Heart left ventricle (tissue), 16 donors: ENCODE results near the gene SARS1. TPM values are rescaled to one million over a fixed set of nuclear protein-coding genes. Genes with fewer than 3 reads are reported as not detected.
A peak's percentile ranks its signal among the peaks of the same experiment; 100 is the strongest.
"Not testable (repeated sequence)": the region's sequence is repeated elsewhere in the genome, so short reads cannot be mapped to it uniquely, and the experiment has no call there.

Experiments
- ATAC-seq, 4 donors: fragments of 200-7000 bp; cut with Tn5 transposase; one replicate each; pipeline ENCODE4 v1.9.1; 2020 to 2022; ENCODE audit warnings: moderate library complexity in 4 of 4, mild to moderate bottlenecking in 3 of 4, moderate number of reproducible peaks in 1 of 4
- DNase-seq, 5 donors: peaks; one replicate each; pipeline ENCODE4 v3.0.0-alpha.2; 2020
- H3K27ac ChIP-seq, 12 donors: fragments of 200-600 bp; sonication (generic) in 4 of 12; one replicate each; pipeline versions ENCODE4 v1.5.0 to v1.8.0; 2016 to 2022; ENCODE audit warnings: mild to moderate bottlenecking in 2 of 12
- H3K27me3 ChIP-seq, 9 donors: fragments of 200-600 bp; sonication (generic) in 2 of 9; one replicate each; pipeline versions ENCODE4 v1.5.1 to v1.8.0; 2016 to 2022; ENCODE audit warnings: mild to moderate bottlenecking in 3 of 9
- H3K36me3 ChIP-seq, 9 donors: fragments of 200-600 bp; sonication (generic) in 2 of 9; one replicate each; pipeline versions ENCODE4 v1.5.0 to v1.8.0; 2018 to 2022; ENCODE audit warnings: mild to moderate bottlenecking in 2 of 9
- H3K4me1 ChIP-seq, 12 donors: fragments of 200-600 bp; sonication (generic) in 4 of 12; one replicate each; pipeline versions ENCODE4 v1.5.0 to v1.8.0; 2016 to 2022; ENCODE audit warnings: mild to moderate bottlenecking in 3 of 12
- H3K4me3 ChIP-seq, 12 donors: fragments of 200-600 bp; sonication (generic) in 4 of 12; one replicate each; pipeline versions ENCODE4 v1.5.0 to v1.8.0; 2017 to 2022; ENCODE audit warnings: mild to moderate bottlenecking in 9 of 12, moderate library complexity in 4 of 12
- H3K9me3 ChIP-seq, 12 donors: fragments of 200-600 bp; sonication (generic) in 4 of 12; one replicate each; pipeline versions ENCODE4 v1.5.0 to v1.8.0; 2016 to 2022; ENCODE audit warnings: mild to moderate bottlenecking in 1 of 12
- POLR2A ChIP-seq, 2 donors: fragments of 450-650 bp; IDR thresholded peaks; one replicate each; pipeline ENCODE4 v1.6.1; 2017; ENCODE audit warnings: antibody characterized with exemption in 2 of 2, mild to moderate bottlenecking in 2 of 2, moderate library complexity in 2 of 2
- WGBS, 4 donors: extraction: QIAGEN DNeasy Blood & Tissue Kit in 2 of 4; methylation state at CpG; one replicate each; pipeline versions ENCODE4 v1.1.5 to v1.1.7; 2013 to 2018; 5-methylcytosine and 5-hydroxymethylcytosine counted together
- intact Hi-C, 10 donors: fragments of 100-400 bp; cut with DNase I; formaldehyde crosslinking; loops; one replicate each; pipeline versions ENCODE4 v1.11.1 to v1.14.2; 2022
- polyA plus RNA-seq, 2 donors: library from polyadenylated mRNA; stranded (reverse); fragments of 200-250 nt; gene quantifications; one replicate each; pipeline ENCODE4 v1.2.3, GENCODE V29; 2013
- total RNA-seq, 9 donors: library from RNA; depleted of rRNA in 2 of 9; stranded (reverse); fragments of >200 nt in 2 of 9; fragmentation: NEBNext Ultra II Directional in 3 of 9; extraction: Animal tissue kit (Norgen Biotek cat#: 25700) in 3 of 9; gene quantifications; one replicate each; pipeline versions ENCODE4 v1.1.0 to v1.2.4, GENCODE V29; 2016 to 2023
- TF ChIP-seq, protein P1 (sequence below), 12 donors: fragments of 200-600 bp; sonication (generic) in 4 of 12; IDR thresholded peaks; one replicate each; pipeline versions ENCODE4 v1.5.0 to v1.8.0; 2018 to 2022; ENCODE audit warnings: antibody characterized with exemption in 12 of 12, mild to moderate bottlenecking in 5 of 12
- donor health status: ischemic (EF 13 %, LVEDD 7.1; RV severe dilation, severe dysfunction).
- donor health status: healthy with polysubstance abuse.
- donor health status: DM: no; HTN: yes; CAD: no.
- donor health status: DM: no; HTN: no; CAD: no.
- donor health status: ischemic (EF 25% LVEDD 6.9; RV normal size, moderate dysfunction).
- donor health status: ischemic (EF 25% LVEDD 5.7; RV mildly dilated, moderate dysfunction).
- donor health status: healthy.
- donor health status: DM: yes; HTN: yes; CAD: no.
- donor health status: ischemic (EF 35%, LVEDD 5.7; RV mildly dilated, moderate dysfunction).
- donor health status: nonischemic (EF 11% LVEDD 7.7; RV severe dilation, severe dysfunction).
- donor health status: DM: yes; HTN: yes; CAD: no.
- donor health status: PGD.
- donor health status: ischemic (EF 29% LVEDD 5.4; RV normal size, mild dysfunction).
- donor health status: nonischemic (EF 23%, LVEDD 6.1; RV moderate dilation, normal function).

SARS1 gene
- total and polyA plus RNA-seq, 11 donors: 41.1 to 179 (median 102) TPM

DNA sequence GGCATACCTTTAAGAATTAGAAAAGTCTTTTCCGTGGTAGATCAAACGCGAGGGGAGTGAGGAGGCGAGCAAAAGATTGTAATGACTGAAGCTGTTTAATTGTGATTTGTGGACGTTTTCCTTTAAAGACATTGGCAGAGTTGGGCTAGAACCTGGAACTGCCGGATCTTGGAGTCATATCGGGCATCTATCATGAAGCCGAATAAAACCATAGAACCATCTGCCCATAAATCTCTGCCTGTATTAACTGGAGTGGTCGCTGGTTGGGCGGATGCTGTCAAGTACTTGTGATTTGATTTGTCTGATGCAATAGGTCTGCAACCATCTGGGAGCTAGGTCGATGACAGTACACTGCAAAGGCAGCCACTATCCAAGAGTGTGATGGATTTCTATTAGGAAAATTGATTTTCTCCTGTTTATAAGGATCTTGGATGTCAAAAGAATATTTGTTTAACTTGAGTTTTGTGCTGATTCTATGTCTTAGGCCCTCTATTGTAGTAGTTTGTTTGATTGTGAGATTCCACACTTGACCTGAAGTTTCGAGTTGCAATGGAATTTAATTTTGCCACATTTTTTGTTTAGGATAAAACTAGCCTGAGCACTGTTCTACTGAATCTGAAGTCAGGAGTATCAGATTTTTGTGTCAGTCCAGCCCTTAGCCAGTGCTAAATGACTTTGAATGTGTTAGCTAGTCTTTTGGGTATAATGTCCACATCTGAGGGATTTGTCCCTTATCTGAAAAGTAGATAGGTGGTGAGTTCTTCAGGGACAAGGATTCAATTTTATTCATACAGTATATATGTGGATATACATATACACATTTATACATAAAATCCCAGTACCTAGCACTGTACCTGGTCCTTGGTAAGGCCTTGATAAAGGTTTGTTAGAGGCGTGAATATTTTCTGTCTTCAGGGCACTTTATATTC, 1.2 kb downstream of the SARS1 start:
- WGBS, 4 donors: 10 to 14% (median 11%) methylated on average over 13 of the region's 13 CpGs
- intact Hi-C loops: loop anchor here in 1 of 10 donors (5.0 kb wide), 1 partner anchor 103 kb away; the partner anchor contains the start of gene ELAPOR1
- peaks cover 0 to 43% (median 24%) of the 10 kb centered on the region in 12 donors for H3K4me1 ChIP-seq

DNA sequence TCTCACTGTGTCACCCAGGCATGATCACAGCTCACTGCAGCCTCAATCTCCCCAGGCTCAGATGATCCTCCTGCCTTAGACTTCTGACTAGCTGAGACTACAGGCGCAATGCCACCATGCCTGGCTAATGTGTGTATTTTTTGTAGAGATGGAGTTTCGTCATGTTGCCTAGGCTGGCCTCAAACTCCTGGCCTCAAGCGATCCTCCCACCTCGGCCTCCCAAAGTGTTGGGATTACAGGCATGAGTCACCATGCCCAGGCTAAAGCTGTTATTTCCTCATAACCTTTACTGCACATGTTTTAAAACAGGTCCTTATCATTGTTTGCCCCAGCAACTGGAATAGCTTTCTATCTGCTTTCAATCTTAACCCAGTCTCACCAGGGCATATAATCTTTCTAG, 2.9 kb downstream of the SARS1 start:
- intact Hi-C loops: no loop called here
- H3K4me3 ChIP-seq: no peak overlapping the region
- TF ChIP-seq, protein P1, sequence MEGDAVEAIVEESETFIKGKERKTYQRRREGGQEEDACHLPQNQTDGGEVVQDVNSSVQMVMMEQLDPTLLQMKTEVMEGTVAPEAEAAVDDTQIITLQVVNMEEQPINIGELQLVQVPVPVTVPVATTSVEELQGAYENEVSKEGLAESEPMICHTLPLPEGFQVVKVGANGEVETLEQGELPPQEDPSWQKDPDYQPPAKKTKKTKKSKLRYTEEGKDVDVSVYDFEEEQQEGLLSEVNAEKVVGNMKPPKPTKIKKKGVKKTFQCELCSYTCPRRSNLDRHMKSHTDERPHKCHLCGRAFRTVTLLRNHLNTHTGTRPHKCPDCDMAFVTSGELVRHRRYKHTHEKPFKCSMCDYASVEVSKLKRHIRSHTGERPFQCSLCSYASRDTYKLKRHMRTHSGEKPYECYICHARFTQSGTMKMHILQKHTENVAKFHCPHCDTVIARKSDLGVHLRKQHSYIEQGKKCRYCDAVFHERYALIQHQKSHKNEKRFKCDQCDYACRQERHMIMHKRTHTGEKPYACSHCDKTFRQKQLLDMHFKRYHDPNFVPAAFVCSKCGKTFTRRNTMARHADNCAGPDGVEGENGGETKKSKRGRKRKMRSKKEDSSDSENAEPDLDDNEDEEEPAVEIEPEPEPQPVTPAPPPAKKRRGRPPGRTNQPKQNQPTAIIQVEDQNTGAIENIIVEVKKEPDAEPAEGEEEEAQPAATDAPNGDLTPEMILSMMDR (IDR thresholded peaks at IDR 0.05): no peak
- H3K27ac ChIP-seq: peak overlapping the region in 1 of 12 donors; percentile 17
- H3K27me3 ChIP-seq: no peaks in the 10 kb centered on the region
- peaks cover 0 to 28% (median 6%) of the 10 kb centered on the region in 9 donors for H3K36me3 ChIP-seq
- no peak for ATAC-seq
- H3K9me3 ChIP-seq: peaks cover 0 to 3% (median 0%) of the 10 kb centered on the region in 12 donors
- 92 to 97% (median 95%) methylated on average over 4 of the region's 4 CpGs for WGBS, 4 donors
- H3K4me1 ChIP-seq: peaks cover 0 to 43% (median 24%) of the 10 kb centered on the region in 12 donors
- no peak for DNase-seq

More for the DNA sequence above, 1.2 kb downstream of the SARS1 start:
- Histone ChIP-seq H3K36me3 (peaks cover 0 to 19% (median 0%) of the 10 kb centered on the region in 9 donors), H3K27ac (peak overlapping the region; percentile 77 to 96 (median 91)), H3K9me3 (peaks cover 0 to 3% (median 0%) of the 10 kb centered on the region in 12 donors), H3K27me3 (no peaks in the 10 kb centered on the region), H3K4me3 (peak overlapping the region; percentile 40 to 99 (median 90))
- DNase-seq: peak in 3 of 5 donors; percentile 29 to 48 (median 37)
- no peak for TF ChIP-seq POLR2A (IDR thresholded peaks at IDR 0.05)
- TF ChIP-seq, protein P1 (IDR thresholded peaks at IDR 0.05): no peak
- ATAC-seq: peak in 3 of 4 donors; percentile 53 to 75 (median 59)

DNA sequence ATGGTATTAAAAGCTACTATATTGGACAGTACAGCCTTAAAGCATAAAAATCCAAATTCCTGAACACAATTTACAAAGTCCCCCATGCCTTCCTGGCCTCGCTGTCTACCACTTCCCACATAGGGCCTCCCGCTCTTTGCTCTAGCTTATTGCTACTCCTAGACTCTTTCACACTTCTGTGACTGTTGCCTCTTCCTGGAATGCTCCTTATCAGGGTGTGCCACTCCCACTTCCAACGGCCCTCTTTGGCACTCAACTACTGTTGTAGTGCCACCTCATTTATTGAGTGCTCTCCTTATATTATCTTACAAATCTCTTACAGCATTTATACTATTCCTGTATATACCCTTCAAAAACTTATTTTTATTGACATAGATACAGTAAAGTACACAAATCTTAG, 4.8 kb downstream of the SARS1 start:
- Histone ChIP-seq H3K4me1 (peaks cover 0 to 47% (median 22%) of the 10 kb centered on the region in 12 donors), H3K9me3 (peaks cover 0 to 3% (median 0%) of the 10 kb centered on the region in 12 donors), H3K4me3 (no peak overlapping the region), H3K27ac (no peak overlapping the region), H3K36me3 (peaks cover 0 to 40% (median 10%) of the 10 kb centered on the region in 9 donors), H3K27me3 (no peaks in the 10 kb centered on the region)
- intact Hi-C loops: no loop called here
- TF ChIP-seq, protein P1 (IDR thresholded peaks at IDR 0.05): no peak
- no peak for TF ChIP-seq POLR2A (IDR thresholded peaks at IDR 0.05)
- WGBS, 4 donors: 58 to 64% (median 63%) methylated on average over 3 of the region's 3 CpGs
- no peak for ATAC-seq
- DNase-seq: no peak

DNA sequence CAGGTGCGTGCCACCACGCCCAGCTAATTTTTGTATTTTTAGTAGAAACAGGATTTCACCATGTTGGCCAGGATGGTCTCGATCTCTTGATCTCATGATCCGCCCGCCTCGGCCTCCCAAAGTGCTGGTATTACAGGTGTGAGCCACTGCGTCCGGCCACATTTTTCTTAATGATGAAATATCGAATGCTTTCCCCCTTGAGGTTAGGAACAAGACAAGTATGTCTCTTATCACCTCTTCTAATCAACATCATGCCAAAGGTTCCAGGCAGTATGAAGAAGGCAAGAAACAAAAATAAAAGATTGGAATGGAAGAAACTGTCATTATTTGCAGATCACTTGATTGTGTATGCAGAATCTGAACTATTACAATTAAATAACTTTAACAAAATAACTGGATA, 7.5 kb downstream of the SARS1 start:
- H3K9me3 ChIP-seq, H3K4me3 ChIP-seq, intact Hi-C loops, DNase-seq, H3K27ac ChIP-seq, H3K27me3 ChIP-seq, ATAC-seq: not testable (repeated sequence)
- Histone ChIP-seq H3K4me1 (peaks cover 0 to 33% (median 9%) of the 10 kb centered on the region in 12 donors), H3K36me3 (peaks cover 0 to 62% (median 35%) of the 10 kb centered on the region in 9 donors)
- WGBS, 4 donors: 95 to 98% (median 97%) methylated on average over 9 of the region's 9 CpGs
